ENCODE measurements around the gene PRKACA. TPM values are rescaled to one million over a fixed set of nuclear protein-coding genes. Genes with fewer than 3 reads are reported as not detected.

Gene PRKACA
- total RNA-seq, 1 donor from 2014 or later, result 88.1 TPM

GRCh38 chr19:14102102-14102696 is 15.4 kb downstream of the PRKACA start:
- no peak for TF ChIP-seq CTCF (conservative IDR thresholded peaks at IDR 0.05)
- Mint-ChIP-seq H3K9me3 (no peaks in the 10 kb centered on the region), H3K36me3 (peaks cover 4% of the 10 kb centered on the region), H3K27ac (no peak overlapping the region), H3K4me1 (ENCODE audit: unreplicated experiment) (no peaks in the 10 kb centered on the region), H3K27me3 (no peaks in the 10 kb centered on the region), H3K4me3 (no peak overlapping the region)
- DNase-seq (ENCODE audit: extremely low spot score, unreplicated experiment), result no peak

GRCh38 chr19:14101003-14101545 is 16.5 kb downstream of the PRKACA start:
- H3K27ac Mint-ChIP-seq, result no peak overlapping the region

GRCh38 chr19:14097532-14098151 is 19.9 kb downstream of the PRKACA start:
- no peak for DNase-seq (ENCODE audit: extremely low spot score, unreplicated experiment)
- Mint-ChIP-seq H3K27me3 (no peaks in the 10 kb centered on the region), H3K36me3 (peaks cover 14% of the 10 kb centered on the region), H3K4me3 (no peak overlapping the region), H3K27ac (no peak overlapping the region), H3K4me1 (ENCODE audit: unreplicated experiment) (no peaks in the 10 kb centered on the region), H3K9me3 (no peaks in the 10 kb centered on the region)
- TF ChIP-seq CTCF (conservative IDR thresholded peaks at IDR 0.05), result peak; percentile 14

More at GRCh38 chr19:14101003-14101545, 16.5 kb downstream of the PRKACA start:
- H3K36me3 Mint-ChIP-seq, result peaks cover 10% of the 10 kb centered on the region
- no peaks in the 10 kb centered on the region for H3K27me3 Mint-ChIP-seq
- no peak overlapping the region for H3K4me3 Mint-ChIP-seq
- DNase-seq (ENCODE audit: extremely low spot score, unreplicated experiment), result no peak
- no peaks in the 10 kb centered on the region for H3K9me3 Mint-ChIP-seq
- no peak for TF ChIP-seq CTCF (conservative IDR thresholded peaks at IDR 0.05)
- no peaks in the 10 kb centered on the region for H3K4me1 Mint-ChIP-seq (ENCODE audit: unreplicated experiment)

- peaks cover 7% of the 10 kb centered on the region for H3K4me1 Mint-ChIP-seq (ENCODE audit: unreplicated experiment)
- TF ChIP-seq CTCF (conservative IDR thresholded peaks at IDR 0.05), result no peak
- no peaks in the 10 kb centered on the region for H3K27me3 Mint-ChIP-seq
- no peak for DNase-seq (ENCODE audit: extremely low spot score, unreplicated experiment)
- no peaks in the 10 kb centered on the region for H3K9me3 Mint-ChIP-seq
- H3K36me3 Mint-ChIP-seq, result peaks cover 16% of the 10 kb centered on the region
- H3K27ac Mint-ChIP-seq, result no peak overlapping the region
- H3K4me3 Mint-ChIP-seq, result no peak overlapping the region
Observed at GRCh38 chr19:14096272-14096992, 21.1 kb downstream of the PRKACA start.

GRCh38 chr19:14094854-14095253 is 22.7 kb downstream of the PRKACA start:
- H3K27me3 Mint-ChIP-seq, result no peaks in the 10 kb centered on the region

More at GRCh38 chr19:14094854-14095253, 22.7 kb downstream of the PRKACA start:
- Mint-ChIP-seq H3K4me1 (ENCODE audit: unreplicated experiment) (peaks cover 8% of the 10 kb centered on the region), H3K4me3 (no peak overlapping the region), H3K9me3 (no peaks in the 10 kb centered on the region), H3K36me3 (peaks cover 14% of the 10 kb centered on the region), H3K27ac (no peak overlapping the region)
- TF ChIP-seq CTCF (conservative IDR thresholded peaks at IDR 0.05), result no peak
- DNase-seq (ENCODE audit: extremely low spot score, unreplicated experiment), result no peak
